Naive thymus-derived CD8-positive, alpha-beta T cell (primary cell): ENCODE data around the gene CCDC146. TPM values are rescaled to one million over a fixed set of nuclear protein-coding genes. Genes with fewer than 3 reads are reported as not detected.
"Not testable (repeated sequence)": the region's sequence is repeated elsewhere in the genome, so short reads cannot be mapped to it uniquely, and the experiment has no call there.

Source experiments
- ATAC-seq, 2 donors: fragments of 150-1000 bp; cut with Tn5 transposase in 1 of 2; sonication (Bioruptor Pico), chemical (Tn5 transposase) in 1 of 2; 1 replicate in 1 of 2; 2 replicates in 1 of 2; pipeline ENCODE4 v1.10.0; 2021; ENCODE audit warnings: mild to moderate bottlenecking in 2 of 2, moderate library complexity in 2 of 2
- POLR2A ChIA-PET: fragments of 350-600 bp; sonication (Branson Sonifier 250); formaldehyde crosslinking; loops from one replicate; lab custom pipeline; 2021; ENCODE audit warnings: antibody characterized with exemption; lab: Charles Lee
- DNase-seq, 10 donors: peaks; one replicate each; pipeline versions ENCODE4 v3.0.0 to v3.0.0-alpha.2; 2020 to 2022
- H3K27ac Mint-ChIP-seq, 10 donors: one replicate each; pipeline ENCODE4 v1.8.0; 2020 to 2022; ENCODE audit warnings: mild to moderate bottlenecking in 10 of 10, mixed read lengths in 10 of 10, moderate library complexity in 4 of 10, inconsistent platforms in 1 of 10
- H3K27me3 Mint-ChIP-seq, 5 donors: one replicate each; pipeline ENCODE4 v1.8.0; 2021 to 2022; ENCODE audit warnings: mixed read lengths in 5 of 5
- H3K36me3 Mint-ChIP-seq, 3 donors: one replicate each; pipeline ENCODE4 v1.8.0; 2020 to 2022; ENCODE audit warnings: mixed read lengths in 3 of 3, mild to moderate bottlenecking in 2 of 3, inconsistent platforms in 1 of 3
- H3K4me1 Mint-ChIP-seq, 4 donors: one replicate each; pipeline ENCODE4 v1.8.0; 2021 to 2022; ENCODE audit warnings: mixed read lengths in 4 of 4
- H3K4me3 Mint-ChIP-seq, 10 donors: one replicate each; pipeline ENCODE4 v1.8.0; 2020 to 2022; ENCODE audit warnings: mild to moderate bottlenecking in 10 of 10, mixed read lengths in 10 of 10, moderate library complexity in 6 of 10, inconsistent platforms in 1 of 10
- H3K9me3 Mint-ChIP-seq, 9 donors: one replicate each; pipeline ENCODE4 v1.8.0; 2020 to 2022; ENCODE audit warnings: mixed read lengths in 9 of 9, mild to moderate bottlenecking in 3 of 9, inconsistent platforms in 1 of 9, moderate library complexity in 1 of 9
- polyA plus RNA-seq, 3 donors: library from polyadenylated mRNA; unstranded; fragments of 300-500 nt; fragmentation: Illumina TruSeq; gene quantifications; one replicate each; pipeline ENCODE4 v1.2.3, GENCODE V29; 2021
- total RNA-seq, 8 experiments: library from RNA in 2 of 8; stranded (reverse) in 2 of 8; gene quantifications; one replicate each; pipeline ENCODE4 v1.2.3 and lab custom pipeline; 2021 to 2026

CCDC146 gene
- total and polyA plus RNA-seq, 5 experiments from 2014 or later = 2.3 to 11.5 (median 3.4) TPM

GRCh38 chr7:77258593-77258992, 136.2 kb downstream of the CCDC146 start:
- Mint-ChIP-seq H3K27ac (no peak overlapping the region), H3K27me3 (no peaks in the 10 kb centered on the region), H3K9me3 (no peaks in the 10 kb centered on the region), H3K4me1 (no peaks in the 10 kb centered on the region), H3K4me3 (no peak overlapping the region), H3K36me3 (peaks cover 0 to 20% (median 19%) of the 10 kb centered on the region in 3 donors)
- POLR2A ChIA-PET = no interaction called here
- ATAC-seq = no peak
- no peak for DNase-seq

DNA sequence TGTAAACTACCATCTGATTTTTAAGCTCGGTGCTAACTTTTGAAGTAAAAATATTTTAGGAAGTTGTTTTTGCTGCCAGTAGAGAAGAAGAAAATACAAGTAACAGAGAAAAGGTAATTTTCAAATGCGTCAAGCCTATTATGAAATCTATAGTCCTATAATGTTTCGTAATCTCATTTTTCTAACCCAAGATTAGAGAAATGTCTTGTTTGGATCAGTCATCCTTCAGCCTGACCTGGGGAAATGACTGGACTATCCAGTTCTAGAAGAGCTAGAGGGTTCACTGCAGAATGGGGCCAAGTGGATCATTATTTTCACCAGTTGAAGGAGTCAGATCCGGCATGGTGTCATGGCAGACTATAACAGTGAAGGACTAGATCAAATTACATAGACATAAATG, 139.9 kb downstream of the CCDC146 start:
- no peaks in the 10 kb centered on the region for H3K27me3 Mint-ChIP-seq
- no peak for ATAC-seq
- no peak overlapping the region for H3K4me3 Mint-ChIP-seq
- peaks cover 0 to 3% (median 0%) of the 10 kb centered on the region in 4 donors for H3K4me1 Mint-ChIP-seq
- peaks cover 0 to 20% (median 14%) of the 10 kb centered on the region in 3 donors for H3K36me3 Mint-ChIP-seq
- no peaks in the 10 kb centered on the region for H3K9me3 Mint-ChIP-seq
- POLR2A ChIA-PET = no interaction called here
- no peak overlapping the region for H3K27ac Mint-ChIP-seq
- no peak for DNase-seq

DNA sequence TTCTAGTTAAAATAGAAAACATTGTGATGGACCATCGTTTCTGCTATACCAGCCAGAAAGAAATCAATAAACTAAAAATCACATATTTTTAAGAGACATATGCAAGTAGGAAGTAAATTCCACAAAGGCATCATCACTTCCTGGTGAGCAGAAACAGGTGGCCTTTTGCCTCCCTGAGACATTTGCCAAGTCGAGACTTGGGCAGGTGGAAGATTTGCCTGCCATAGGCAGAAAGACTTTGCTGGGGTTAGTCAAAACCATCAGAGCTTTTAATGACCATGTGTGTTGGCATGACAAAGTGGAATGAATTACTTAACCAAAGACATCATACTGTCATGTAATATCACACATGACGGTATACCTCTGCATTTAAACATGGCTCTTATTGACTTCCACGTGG, 143.3 kb downstream of the CCDC146 start:
- peaks cover 0 to 27% (median 24%) of the 10 kb centered on the region in 3 donors for H3K36me3 Mint-ChIP-seq
- no peaks in the 10 kb centered on the region for H3K27me3 Mint-ChIP-seq
- POLR2A ChIA-PET = no interaction called here
- H3K4me1 Mint-ChIP-seq = peaks cover 0 to 21% (median under 1%) of the 10 kb centered on the region in 4 donors
- ATAC-seq = no peak
- no peak overlapping the region for H3K27ac Mint-ChIP-seq
- no peaks in the 10 kb centered on the region for H3K9me3 Mint-ChIP-seq
- no peak overlapping the region for H3K4me3 Mint-ChIP-seq
- no peak for DNase-seq

GRCh38 chr7:77266291-77266794, 143.9 kb downstream of the CCDC146 start:
- Mint-ChIP-seq H3K4me3 (no peak overlapping the region), H3K27me3 (no peaks in the 10 kb centered on the region), H3K9me3 (no peaks in the 10 kb centered on the region), H3K4me1 (peaks cover 0 to 21% (median under 1%) of the 10 kb centered on the region in 4 donors), H3K36me3 (peaks cover 0 to 27% (median 26%) of the 10 kb centered on the region in 3 donors), H3K27ac (no peak overlapping the region)
- POLR2A ChIA-PET = no interaction called here
- DNase-seq = no peak
- no peak for ATAC-seq

DNA sequence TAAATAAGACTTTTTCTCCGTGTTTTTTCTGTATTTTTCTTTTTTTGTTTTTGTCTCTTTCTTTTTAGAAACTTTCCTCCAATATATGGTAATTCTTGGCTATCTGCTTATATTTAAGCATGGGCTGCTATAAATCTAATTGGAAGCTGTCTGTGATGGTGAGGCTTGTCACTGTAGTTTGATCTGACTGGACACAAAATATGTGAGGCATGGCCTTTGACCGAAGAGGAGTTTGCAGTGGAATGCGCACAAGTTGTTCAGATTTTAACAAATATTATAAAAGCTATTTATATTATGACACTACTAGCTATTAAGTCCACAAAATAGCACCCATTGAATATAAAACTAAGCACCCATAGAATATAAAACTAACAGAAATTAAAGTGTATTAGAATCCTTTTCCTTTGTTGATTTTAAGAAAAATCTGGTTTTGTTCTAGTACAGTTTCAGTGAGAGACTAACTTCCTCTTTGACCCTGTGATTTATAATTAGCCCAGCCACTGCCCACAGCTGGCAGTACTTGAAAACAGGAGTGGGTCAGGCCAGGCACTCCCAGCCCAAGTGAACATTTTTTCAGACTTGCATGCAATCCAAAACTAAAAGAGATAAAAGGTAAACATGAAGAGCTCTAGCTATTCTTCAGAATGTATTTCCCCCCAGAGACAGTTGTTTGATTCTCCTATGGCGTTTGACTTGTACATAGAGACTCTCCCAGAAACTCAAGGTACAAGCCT, 147.1 kb downstream of the CCDC146 start:
- Mint-ChIP-seq H3K9me3 (no peaks in the 10 kb centered on the region), H3K4me3 (peak overlapping the region in 1 of 10 donors; percentile 26), H3K27ac (peak overlapping the region in 1 of 10 donors; percentile 40), H3K4me1 (peaks cover 0 to 21% (median under 1%) of the 10 kb centered on the region in 4 donors), H3K36me3 (peaks cover 0 to 31% (median 27%) of the 10 kb centered on the region in 3 donors), H3K27me3 (no peaks in the 10 kb centered on the region)
- ATAC-seq (no peak), DNase-seq (no peak)
- POLR2A ChIA-PET = no interaction called here

DNA sequence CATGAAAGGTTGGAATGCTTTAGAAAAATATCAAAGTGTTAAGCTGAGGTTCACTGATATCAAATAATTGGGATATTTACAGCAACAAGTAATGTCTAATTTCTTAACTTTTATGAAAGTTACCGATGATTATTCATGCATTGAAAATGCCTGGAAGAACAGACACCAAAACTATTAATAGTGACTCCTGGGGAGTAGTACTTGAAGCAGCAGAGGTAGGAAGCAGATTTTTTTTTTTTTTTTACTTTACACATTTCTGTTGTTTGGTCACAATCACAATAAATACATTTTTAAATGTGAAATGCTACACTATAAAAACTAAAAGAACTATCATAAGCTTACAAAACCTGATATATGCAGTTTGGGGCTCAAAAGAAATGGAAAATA, 147.7 kb downstream of the CCDC146 start:
- Mint-ChIP-seq H3K27ac (peak overlapping the region in 1 of 10 donors; percentile 40), H3K4me1 (peaks cover 0 to 21% (median under 1%) of the 10 kb centered on the region in 4 donors), H3K9me3 (no peaks in the 10 kb centered on the region), H3K4me3 (peak overlapping the region in 1 of 10 donors; percentile 26), H3K27me3 (no peaks in the 10 kb centered on the region), H3K36me3 (peaks cover 0 to 28% (median 27%) of the 10 kb centered on the region in 3 donors)
- POLR2A ChIA-PET = no interaction called here
- DNase-seq = no peak
- ATAC-seq = no peak

- Mint-ChIP-seq H3K27me3 (no peaks in the 10 kb centered on the region), H3K4me1 (peaks cover 6 to 32% (median 8%) of the 10 kb centered on the region in 4 donors), H3K9me3 (no peaks in the 10 kb centered on the region), H3K36me3 (peaks cover 5 to 33% (median 29%) of the 10 kb centered on the region in 3 donors), H3K27ac (no peak overlapping the region), H3K4me3 (no peak overlapping the region)
- DNase-seq = no peak
- no peak for ATAC-seq
- POLR2A ChIA-PET = no interaction called here
Measured at GRCh38 chr7:77271766-77272165, 149.4 kb downstream of the CCDC146 start.

- not testable (repeated sequence) for H3K4me3 Mint-ChIP-seq, H3K9me3 Mint-ChIP-seq
- H3K36me3 Mint-ChIP-seq = peaks cover 5 to 39% (median 39%) of the 10 kb centered on the region in 3 donors
Measured at GRCh38 chr7:77275663-77276062, 153.2 kb downstream of the CCDC146 start.

DNA sequence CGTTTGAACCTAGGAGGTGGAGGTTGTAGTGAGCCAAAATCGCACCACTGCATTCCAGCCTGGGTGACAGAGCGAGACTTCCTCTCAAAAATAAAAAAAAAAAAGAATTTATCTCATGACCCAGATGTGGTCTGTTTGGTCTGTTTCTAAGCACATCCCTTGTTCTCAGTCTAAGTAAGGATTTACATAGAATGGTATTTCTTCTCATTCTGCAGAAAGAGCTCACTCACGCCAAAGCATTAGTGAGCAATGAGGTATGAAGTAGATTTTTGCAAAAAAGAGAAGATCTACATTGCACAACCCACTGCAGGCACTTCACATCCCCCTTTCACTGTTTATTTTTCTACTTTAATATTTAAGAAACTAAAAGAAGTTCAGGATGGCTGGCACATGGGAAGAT, 153.7 kb downstream of the CCDC146 start:
- Mint-ChIP-seq H3K27ac (peak overlapping the region in 2 of 10 donors; percentile 15 to 27), H3K27me3 (no peaks in the 10 kb centered on the region), H3K4me1 (peaks cover 6 to 13% (median 8%) of the 10 kb centered on the region in 4 donors), H3K4me3 (no peak overlapping the region), H3K36me3 (peaks cover 5 to 37% (median 37%) of the 10 kb centered on the region in 3 donors), H3K9me3 (no peaks in the 10 kb centered on the region)
- POLR2A ChIA-PET = interaction anchor here (0.6 kb wide), 1 partner anchor 464 kb away, joined by 4 read pairs; no protein-coding TSS in a partner anchor
- ATAC-seq (peak in 1 of 2 donors; percentile 58), DNase-seq (peak in 2 of 10 donors; percentile 3 to 7)

More at GRCh38 chr7:77275663-77276062, 153.2 kb downstream of the CCDC146 start:
- POLR2A ChIA-PET = interaction anchor here (0.6 kb wide), 1 partner anchor 464 kb away, joined by 4 read pairs; no protein-coding TSS in a partner anchor
- H3K4me1 Mint-ChIP-seq = peaks cover 6 to 14% (median 8%) of the 10 kb centered on the region in 4 donors
- DNase-seq = peak in 1 of 10 donors; percentile 0
- H3K27ac Mint-ChIP-seq, H3K27me3 Mint-ChIP-seq, ATAC-seq: not testable (repeated sequence)

DNA sequence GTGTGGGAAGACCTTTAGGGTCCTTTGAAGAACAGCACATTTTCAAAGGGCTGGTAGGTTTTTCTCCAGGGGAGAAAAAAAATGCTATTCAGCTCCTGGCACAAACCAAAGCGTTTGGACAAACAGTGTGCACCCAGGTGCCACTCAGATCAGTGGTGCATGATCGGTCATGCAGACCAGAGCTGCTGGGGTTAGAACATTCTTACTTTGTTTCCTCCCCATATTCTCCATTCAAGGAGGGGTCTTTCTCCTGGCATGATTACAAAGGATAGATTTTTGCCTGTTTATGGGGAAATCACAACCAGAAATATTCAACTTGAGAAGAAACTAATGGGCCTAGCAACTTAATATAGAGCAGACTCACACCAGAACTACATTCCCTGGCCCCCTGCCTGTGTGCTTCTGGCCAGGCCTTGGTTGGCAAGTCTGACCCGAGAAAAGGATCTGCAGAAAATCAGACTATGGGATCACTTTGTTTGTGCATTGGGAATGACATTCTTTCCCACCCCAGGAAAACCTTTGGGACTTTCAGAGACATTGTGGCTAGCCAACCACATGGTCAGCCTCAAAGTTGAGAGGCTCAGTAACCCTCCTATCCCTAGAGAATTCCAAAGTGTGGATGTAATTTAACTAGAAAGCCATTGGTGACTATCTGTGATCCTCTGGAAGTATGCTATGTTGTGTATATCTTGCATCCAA, 159.5 kb downstream of the CCDC146 start:
- Mint-ChIP-seq H3K27ac (peak overlapping the region in 1 of 10 donors; percentile 33), H3K4me1 (peaks cover 0 to 2% (median under 1%) of the 10 kb centered on the region in 4 donors), H3K27me3 (no peaks in the 10 kb centered on the region), H3K9me3 (peaks cover 0 to 5% (median 0%) of the 10 kb centered on the region in 9 donors), H3K36me3 (peaks cover 17 to 43% (median 35%) of the 10 kb centered on the region in 3 donors), H3K4me3 (no peak overlapping the region)
- ATAC-seq = no peak
- POLR2A ChIA-PET = no interaction called here
- DNase-seq = no peak

GRCh38 chr7:77282897-77283296, 160.5 kb downstream of the CCDC146 start:
- Mint-ChIP-seq H3K27me3 (no peaks in the 10 kb centered on the region), H3K36me3 (peaks cover 23 to 50% (median 41%) of the 10 kb centered on the region in 3 donors), H3K4me1 (peaks cover 0 to 2% (median 0%) of the 10 kb centered on the region in 4 donors), H3K9me3 (peaks cover 0 to 5% (median 0%) of the 10 kb centered on the region in 9 donors), H3K4me3 (no peak overlapping the region), H3K27ac (no peak overlapping the region)
- ATAC-seq = no peak
- POLR2A ChIA-PET = no interaction called here
- DNase-seq = no peak

- peak overlapping the region in 2 of 10 donors; percentile 17 to 42 for H3K27ac Mint-ChIP-seq
Measured at GRCh38 chr7:77284005-77284404, 161.6 kb downstream of the CCDC146 start.

More at GRCh38 chr7:77284005-77284404, 161.6 kb downstream of the CCDC146 start:
- H3K4me1 Mint-ChIP-seq = peaks cover 0 to 8% (median under 1%) of the 10 kb centered on the region in 4 donors
- H3K36me3 Mint-ChIP-seq = peaks cover 23 to 54% (median 34%) of the 10 kb centered on the region in 3 donors
- no peak overlapping the region for H3K4me3 Mint-ChIP-seq
- POLR2A ChIA-PET = no interaction called here
- no peak for ATAC-seq
- no peaks in the 10 kb centered on the region for H3K27me3 Mint-ChIP-seq
- H3K9me3 Mint-ChIP-seq = peaks cover 0 to 5% (median 0%) of the 10 kb centered on the region in 9 donors
- DNase-seq = no peak
